Activated naive CD8-positive, alpha-beta T cell treated with anti-CD3 and anti-CD28 coated beads for 36 hours (primary cell): ENCODE measurements around the gene EGFL6. TPM values are rescaled to one million over a fixed set of nuclear protein-coding genes. Genes with fewer than 3 reads are reported as not detected.

Experiments
- total RNA-seq, 2 experiments: library from RNA; stranded (reverse); gene quantifications; one replicate each; pipeline ENCODE4 v1.2.3, GENCODE V29; 2021

EGFL6 gene
- total RNA-seq, 2 experiments from 2014 or later, result 1.8 to 2.2 TPM

Other genes with a start within 250 kb of the EGFL6 start
- not detected for gene ATXN3L, start 249.5 kb upstream of the EGFL6 start, total RNA-seq
- gene TCEANC, start 83.5 kb downstream of the EGFL6 start, total RNA-seq, result under 1 TPM; 0.84 to 0.89 TPM
- gene RAB9A, start 119.5 kb downstream of the EGFL6 start, total RNA-seq, result 10 to 100 TPM; 33.8 to 36.4 TPM
- gene TRAPPC2, start 165.0 kb downstream of the EGFL6 start, total RNA-seq, result 10 to 100 TPM; 15.8 to 16.6 TPM
- gene OFD1, start 165.1 kb downstream of the EGFL6 start, total RNA-seq, result 10 to 100 TPM; 27.4 to 29.0 TPM
- not detected for gene GPM6B, start 247.5 kb downstream of the EGFL6 start, total RNA-seq